Cerebellar nuclear complex (tissue), 1 donor: Measurements from ENCODE around the gene CSK.

ENCODE experiments used
- DNase-seq, 2 experiments: peaks; one replicate each; lab custom pipeline; 2025; lab: John Stamatoyannopoulos, UW

CSK gene

DNA sequence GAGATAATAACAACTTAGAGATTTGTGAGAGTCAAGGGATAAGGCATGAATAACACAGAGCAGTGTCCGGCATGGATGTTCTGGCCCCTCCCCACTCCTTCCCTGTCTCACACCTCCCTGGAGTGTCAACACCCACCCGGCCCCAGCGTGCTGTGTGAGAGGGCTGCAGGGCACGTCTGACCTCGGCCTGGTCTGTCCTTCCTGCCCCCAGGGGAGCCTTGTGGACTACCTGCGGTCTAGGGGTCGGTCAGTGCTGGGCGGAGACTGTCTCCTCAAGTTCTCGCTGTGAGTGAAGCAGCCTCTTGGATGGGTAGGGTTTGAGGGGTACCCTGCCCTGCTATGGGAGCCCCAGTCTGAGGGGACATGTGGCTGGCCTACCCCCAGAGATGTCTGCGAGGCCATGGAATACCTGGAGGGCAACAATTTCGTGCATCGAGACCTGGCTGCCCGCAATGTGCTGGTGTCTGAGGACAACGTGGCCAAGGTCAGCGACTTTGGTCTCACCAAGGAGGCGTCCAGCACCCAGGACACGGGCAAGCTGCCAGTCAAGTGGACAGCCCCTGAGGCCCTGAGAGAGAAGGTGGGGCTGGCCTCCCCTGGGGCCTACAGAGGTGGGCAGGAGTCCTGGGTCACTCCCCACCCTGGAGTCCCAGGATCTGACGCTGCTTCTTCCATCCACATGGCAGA lies 19.6 kb downstream of the CSK start:
- DNase-seq: no peak

DNA sequence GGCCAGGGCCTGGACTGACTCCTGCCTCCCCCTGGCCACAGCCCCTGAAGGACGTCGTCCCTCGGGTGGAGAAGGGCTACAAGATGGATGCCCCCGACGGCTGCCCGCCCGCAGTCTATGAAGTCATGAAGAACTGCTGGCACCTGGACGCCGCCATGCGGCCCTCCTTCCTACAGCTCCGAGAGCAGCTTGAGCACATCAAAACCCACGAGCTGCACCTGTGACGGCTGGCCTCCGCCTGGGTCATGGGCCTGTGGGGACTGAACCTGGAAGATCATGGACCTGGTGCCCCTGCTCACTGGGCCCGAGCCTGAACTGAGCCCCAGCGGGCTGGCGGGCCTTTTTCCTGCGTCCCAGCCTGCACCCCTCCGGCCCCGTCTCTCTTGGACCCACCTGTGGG lies 20.4 kb downstream of the CSK start:
- DNase-seq: no peak

DNA sequence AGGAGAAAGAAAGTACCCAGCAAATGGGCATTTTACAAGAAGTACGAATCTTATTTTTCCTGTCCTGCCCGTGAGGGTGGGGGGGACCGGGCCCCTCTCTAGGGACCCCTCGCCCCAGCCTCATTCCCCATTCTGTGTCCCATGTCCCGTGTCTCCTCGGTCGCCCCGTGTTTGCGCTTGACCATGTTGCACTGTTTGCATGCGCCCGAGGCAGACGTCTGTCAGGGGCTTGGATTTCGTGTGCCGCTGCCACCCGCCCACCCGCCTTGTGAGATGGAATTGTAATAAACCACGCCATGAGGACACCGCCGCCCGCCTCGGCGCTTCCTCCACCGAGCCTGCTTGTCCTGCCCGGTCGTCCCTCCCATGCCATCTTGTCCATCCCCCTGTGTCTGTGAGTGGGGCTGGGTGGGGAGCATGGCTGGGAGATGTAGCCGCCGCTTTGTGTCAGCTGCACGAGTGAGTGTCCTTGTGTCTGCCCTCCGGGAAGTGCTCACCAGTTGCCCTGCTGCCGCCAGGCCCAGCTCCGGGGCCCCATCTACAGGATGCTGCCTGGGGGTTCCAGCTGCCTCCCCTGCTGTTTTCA lies 21.1 kb downstream of the CSK start:
- DNase-seq: no peak

DNA sequence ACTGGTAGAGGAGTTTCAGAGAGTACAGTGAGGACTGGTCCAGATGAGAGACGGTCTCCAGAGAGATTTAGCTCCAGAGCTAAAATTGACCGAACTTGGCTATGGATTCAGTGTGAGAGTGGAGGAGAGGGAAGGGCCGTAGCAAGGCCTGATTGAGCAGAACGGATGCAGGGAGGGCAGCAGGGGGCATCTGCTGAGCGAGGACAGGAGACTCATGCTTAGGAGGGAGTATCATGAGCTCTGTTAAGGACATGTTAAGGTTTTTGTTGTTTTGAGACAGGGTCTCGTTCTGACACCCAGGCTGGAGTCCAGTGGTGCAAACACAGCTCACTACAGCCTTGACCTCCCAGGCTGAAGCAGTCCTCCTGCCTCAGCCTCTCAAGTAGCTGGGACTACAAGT lies 23.1 kb downstream of the CSK start:
- no peak for DNase-seq

DNA sequence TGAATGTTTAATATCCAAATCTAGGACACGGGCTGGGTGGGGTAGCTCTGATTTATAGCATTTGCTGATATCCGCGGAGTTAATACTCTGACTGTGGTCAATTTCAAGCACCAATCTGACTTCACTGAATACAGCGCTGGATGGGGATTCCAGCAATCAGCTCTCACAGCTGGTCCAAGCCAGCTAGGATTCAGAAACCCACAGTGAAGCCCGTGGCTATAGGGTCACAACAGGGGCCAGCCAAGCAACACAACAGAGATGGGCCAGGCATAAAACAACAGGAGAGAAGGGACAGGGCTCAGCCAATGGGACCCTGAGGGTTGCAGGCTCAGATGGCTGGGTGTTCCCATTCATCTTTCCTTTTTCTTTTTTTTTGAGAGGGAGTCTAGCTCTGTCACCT lies 25.4 kb downstream of the CSK start:
- DNase-seq: no peak

DNA sequence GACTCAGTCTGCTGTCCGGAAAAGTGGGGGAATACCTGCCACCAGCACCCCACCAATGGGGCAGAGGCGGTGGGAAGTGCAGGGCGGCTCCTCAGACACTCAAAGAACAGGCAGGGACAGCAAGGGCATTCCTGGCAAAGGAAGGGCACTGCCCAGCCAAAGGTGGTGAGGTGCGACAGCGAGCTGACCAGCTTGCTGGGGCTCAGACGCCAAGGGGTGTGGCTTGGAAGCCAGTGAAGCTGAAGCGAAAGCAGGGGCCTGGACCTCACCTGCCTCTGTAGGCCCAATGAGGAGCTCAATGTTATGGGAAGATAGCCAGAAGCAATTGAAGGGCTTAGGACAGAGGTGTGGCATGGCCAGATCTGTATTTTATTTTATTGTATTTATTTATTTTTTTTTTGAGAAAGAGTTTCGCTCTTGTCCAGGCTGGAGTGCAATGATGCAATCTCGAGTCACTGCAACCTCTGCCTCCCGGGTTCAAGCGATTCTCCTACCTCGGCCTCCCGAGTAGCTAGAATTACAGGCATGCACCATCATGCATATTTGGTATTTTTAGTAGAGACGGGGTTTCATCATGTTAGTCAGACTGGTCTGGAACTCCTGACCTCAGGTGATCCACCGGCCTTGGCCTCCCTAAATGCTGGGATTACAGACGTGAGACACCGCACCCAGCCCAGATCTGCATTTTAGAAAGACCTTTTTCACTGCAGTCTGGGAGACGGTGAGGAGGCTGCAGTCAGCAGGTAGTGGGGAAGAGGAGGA lies 26.4 kb downstream of the CSK start:
- DNase-seq: no peak

DNA sequence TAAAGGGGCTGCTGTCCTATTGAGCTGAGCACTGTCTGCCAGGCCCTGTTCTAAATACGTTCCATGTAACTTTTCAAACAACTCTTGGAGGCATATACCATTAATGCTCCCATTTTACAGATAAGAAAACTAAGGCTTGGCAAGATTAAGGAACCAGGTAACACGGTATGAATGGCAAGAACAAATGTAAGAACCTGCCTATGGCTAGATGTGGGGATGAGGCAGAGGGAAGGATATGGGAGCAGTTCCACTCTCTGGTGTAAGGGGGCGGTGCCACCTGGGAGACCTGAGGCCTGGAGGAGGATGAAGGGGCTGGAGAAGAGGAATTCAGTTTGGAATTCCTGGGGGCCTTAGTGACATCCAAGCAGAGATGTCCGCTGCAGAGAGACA lies 27.0 kb downstream of the CSK start:
- DNase-seq: no peak

DNA sequence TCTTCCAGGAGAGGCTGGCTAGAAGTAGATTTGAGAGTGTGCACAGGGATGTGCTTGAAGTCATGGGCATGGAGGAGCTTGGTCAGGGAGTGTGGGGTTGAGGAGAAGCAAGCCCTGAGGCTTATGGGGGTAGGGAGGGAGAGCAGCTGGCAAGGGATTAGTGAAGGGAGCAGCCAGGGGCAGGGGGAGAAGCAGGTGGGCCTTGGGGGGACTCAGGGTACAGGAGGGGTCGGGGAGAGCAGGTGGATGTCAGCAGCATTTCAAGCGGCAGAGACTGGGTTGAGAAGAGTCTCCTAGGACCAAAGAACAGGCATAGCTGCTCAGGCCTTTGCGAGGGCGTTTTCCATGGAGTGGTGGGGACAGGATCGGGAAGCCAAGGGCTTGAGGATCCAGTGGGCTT lies 27.4 kb downstream of the CSK start:
- no peak for DNase-seq

DNA sequence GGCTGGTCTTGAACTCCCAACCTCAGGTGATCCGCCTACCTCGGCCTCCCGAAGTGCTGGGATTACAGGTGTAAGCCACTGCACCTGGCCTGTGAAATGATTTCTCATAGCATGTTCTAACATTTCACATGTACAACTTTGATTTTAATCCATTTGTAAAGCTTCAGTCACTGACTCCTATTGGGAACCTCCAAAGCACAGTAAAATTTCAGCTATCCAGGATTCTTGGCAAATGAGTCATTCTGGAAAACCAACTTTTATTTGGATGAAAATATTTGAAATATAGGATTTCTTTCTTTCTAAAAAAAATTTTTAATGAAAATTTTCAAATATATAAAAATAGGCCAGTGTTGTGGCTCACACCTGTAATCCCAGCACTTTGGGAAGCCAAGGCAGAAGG lies 28.1 kb downstream of the CSK start:
- DNase-seq: no peak

DNA sequence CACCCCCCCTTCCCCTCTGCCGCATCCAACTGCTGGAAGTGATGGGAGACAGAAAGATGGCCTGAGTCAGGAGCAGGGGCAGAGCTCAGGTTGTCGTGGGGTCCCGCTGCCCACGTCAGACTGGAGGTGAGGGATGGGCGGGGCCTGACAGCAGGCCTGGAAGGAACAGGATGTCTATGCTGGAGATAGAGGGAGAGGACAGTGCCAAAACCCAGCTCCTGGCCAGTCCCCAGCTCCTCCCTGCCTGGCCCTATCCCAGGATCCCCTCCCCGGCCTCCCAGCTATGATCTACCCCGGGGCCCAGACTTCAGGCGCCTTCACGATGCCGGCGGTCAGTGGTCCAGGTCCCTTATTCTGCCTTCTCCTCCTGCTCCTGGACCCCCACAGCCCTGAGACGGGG lies 30.7 kb downstream of the CSK start, which contains the start of gene LMAN1L:
LMAN1L (plus strand) TSS at position 303 of the 400 bp plus-strand sequence; CDS start at position 323, 20 bp downstream.
- no peak for DNase-seq

DNA sequence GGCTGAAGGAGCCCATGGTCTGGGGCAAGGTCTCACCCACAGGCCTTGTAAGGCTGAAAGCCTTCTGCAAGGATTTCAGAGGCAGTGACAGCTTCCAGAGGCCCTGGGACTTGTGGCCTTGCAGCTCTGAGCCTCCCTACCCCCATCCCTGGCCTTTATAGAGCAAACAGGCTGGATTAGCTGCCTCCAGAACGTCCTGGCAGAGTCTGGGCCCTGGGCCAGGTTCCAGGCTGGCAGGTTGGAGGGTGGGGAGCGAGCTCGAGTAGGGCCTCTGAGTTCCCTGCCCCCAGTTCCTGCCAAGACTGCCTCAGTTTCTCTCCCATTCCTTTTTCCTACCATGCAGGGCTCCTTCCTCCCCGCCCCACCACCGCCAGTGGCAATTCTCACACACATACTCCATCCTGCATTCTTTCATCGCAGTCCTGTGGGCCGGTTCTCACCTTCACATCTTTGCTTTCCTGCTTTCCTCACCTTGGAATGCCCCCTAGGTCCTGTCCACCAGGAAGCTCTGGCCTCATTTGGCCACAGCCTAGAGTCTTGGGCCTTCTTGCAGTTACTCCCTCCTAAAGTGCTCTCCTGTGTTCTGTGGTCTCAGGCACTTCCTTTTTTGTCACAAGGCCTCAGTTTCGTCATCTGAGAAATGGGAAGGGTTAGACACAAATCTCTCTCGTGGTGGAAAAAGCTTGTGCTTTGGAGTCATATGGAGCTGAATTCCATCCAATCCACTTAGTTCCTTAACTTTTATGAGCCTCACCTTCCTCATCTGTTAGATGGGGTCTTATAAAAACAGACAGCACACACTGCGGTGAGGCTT lies 33.4 kb downstream of the CSK start:
- peak in 1 of 2 experiments; percentile 27 for DNase-seq

DNA sequence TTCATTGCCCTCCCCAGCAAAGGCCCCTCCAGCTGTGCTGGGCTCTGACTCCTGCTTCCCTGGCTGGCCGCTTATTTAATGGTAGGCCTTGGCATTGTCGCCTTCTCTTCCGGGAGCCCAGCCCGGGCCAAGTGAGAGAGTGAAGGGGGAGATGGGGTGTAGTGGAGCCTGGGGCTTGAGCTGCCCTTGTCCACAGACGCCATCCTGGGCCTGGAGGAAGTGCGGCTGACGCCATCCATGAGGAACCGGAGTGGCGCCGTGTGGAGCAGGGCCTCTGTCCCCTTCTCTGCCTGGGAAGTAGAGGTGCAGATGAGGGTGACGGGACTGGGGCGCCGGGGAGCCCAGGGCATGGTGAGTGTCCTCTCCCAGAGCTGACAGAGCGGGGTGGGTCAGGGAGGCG lies 34.1 kb downstream of the CSK start:
- no peak for DNase-seq

DNA sequence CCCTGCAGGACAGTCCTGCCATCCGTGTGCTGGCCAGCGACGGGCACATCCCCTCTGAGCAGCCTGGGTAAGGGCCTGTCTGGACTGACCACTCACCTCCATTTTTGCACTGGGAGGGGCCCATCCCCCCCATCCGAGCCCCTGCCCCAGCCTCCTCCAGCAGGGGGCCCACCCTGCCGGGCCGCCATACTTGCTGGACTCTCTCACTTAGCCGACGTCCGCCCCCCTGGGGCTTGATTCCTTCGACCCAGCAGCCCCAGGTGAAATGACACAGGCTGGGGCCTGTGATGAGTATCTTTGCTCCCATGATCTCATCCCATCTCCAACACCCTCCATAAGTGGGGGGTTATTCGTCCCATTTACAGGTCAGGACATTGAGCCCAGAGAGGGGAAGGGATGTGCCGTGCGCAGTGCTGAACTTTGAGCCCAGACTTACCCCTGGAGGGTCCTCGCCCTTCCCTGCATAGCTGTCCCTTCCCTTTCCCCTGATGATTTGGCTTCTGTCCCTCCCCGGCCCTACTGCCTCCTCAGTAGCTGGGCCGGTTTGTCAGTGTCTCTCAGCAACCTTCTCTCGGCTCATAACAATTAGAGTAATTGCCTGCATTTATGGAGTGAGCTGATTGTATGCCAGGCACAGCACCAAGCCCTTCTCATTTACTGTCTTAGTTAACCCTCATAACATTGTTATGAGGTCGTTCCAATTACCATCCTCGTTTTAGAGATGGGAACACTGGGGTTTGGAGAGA lies 34.9 kb downstream of the CSK start:
- DNase-seq: no peak

DNA sequence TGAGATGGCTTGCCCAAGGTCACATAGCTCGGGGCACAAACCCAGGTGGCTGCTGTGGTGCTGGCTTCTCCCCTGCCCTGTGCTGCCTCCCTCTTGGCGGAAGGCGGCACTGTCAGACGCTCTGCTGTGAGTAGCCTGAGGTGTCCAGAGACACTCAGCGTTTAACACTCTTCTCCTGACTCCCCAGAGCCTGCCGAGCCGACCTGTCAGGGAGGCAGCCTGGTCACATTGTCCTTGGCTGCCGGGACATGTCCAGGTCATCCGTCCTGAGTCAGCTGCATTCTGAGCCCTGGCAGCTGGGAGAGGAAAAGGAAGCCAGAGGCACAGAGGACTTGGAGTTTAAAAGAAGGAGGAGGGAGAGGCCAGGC lies 35.5 kb downstream of the CSK start:
- no peak for DNase-seq

DNA sequence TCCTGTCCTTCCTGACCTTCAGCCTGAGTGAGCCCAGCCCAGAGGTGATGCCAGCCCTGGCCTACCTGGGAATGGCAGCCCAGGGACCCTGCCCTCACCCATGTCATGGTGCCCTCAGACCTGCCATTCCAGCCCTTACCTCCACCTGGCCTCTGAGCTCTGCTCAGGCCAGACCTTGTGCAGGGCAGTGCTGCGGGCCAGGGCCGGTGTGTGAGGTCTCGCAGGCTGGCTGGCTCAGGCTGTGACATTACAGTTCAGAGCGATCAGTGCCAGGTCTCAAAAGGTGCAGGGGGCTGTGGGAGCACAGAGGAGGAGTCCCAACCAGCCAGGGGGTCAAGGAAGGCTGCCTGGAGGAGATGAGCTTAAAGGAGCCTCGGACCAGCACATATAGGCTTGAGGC lies 38.2 kb downstream of the CSK start:
- no peak for DNase-seq

DNA sequence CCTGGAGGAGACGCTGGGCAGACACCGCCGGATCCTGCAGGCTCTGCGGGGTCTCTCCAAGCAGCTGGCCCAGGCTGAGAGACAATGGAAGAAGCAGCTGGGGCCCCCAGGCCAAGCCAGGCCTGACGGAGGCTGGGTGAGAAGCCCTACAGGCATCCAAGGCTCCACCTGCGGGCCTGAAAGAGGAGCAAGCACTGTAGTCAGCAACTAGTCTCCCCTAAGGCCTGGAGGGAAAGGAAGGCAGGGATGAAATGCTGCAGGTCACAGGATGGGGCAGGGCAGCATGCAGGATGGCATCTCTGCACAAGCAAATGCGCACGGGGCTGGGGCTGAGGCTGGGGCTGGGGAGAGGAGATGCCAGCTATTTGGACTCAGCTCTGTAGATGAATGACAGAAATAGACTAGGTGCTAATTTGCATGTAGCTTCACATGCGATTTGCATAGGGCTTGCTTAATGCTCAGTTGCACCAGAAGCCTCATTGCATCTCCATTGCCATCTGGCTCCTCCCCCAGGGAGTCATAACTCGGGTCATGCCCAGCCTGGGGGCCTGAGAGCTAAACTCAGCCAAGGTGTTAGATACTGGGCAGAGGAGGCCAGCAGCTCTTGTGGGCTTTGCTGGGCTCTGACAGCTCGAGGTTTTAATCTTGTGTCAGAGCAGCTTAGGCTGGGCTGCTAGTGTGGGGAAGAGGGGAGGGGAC lies 39.4 kb downstream of the CSK start:
- no peak for DNase-seq

DNA sequence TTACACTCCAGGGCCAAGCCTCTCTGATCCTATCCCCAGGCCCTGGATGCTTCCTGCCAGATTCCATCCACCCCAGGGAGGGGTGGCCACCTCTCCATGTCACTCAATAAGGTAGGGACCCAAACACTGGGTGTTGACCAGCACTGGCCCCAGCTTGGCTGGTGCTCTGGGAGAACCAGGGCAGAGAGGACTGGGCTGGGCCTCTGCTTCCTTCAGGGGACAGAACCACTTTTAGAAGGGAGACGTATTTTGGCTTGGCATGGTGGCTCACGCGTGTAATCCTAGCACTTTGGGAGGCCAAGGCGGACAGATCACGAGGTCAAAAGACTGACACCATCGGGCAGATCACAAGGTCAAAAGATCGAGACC lies 39.9 kb downstream of the CSK start:
- no peak for DNase-seq

DNA sequence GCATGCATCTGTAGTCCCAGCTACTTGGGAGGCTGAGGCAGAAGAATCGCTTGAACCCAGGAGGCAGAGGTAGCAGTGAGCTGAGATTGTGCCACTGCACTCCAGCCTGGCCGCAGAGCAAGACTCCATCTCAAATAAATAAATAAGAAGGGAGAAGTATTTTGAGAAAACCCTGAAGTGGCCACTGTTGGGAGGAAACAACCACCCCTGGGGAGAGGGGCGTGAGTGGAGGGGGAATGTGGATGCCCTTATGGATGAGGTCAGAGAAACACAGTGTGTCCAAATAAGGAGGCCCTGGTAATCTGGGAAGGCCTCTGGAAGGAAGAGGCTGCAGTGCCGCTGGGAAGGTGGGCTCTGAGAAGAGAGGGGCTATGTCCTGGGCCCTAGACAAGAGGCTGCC lies 40.4 kb downstream of the CSK start:
- no peak for DNase-seq

DNA sequence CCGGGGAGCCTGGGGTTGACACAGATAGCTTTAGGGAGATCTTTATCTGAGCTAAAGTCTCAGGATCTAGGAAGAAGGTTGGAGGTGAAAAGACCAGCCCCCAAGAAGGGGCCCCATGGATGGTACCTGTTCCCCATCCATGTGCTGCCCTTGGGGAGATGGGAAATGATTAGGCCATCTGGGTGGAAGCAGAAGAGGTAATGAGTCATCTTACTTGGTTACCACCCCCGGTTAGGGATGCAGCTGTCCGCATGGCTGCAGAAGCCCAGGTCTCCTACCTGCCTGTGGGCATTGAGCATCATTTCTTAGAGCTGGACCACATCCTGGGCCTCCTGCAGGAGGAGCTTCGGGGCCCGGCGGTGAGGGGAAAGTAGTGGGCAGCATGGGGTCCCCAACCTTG lies 41.4 kb downstream of the CSK start:
- DNase-seq: no peak

DNA sequence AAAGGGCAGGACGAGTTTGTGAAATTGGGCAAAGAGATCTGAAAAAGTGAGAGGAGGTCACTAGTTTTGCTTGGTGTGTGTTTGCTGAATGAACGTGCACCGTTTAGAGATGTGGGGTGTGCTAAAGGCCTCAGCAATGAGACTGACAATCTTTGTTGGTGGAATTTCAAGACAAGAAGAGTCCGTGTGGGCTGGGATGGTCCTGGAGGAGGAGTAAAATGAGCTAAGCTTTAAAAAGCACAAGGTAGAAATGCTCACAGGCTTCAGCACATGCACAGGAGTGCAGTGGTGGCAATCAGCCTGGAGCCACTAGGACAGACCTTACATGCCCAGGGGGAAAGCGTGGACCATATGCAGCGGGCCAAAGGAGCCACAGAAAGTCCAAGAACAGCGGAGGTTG lies 43.1 kb downstream of the CSK start:
- DNase-seq: no peak

DNA sequence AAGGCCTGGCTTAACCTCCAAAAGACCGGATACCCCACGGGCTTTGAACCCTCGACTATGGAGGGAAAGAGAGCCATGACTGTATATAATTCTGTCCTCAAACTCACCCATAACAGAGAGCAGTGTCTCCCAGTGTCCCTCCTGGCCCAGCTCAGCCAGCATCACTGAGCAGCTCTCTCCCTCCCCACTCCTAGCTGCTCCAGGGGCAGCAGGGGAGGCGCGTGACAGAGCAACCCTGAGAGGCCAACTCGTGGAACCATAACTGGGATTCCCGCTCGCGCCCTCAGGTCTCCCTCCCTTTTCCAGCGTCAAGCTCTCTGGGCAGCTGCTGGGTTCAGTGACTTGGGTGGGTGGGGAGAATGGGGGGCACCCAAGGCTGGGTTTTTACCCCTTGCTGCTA lies 44.0 kb downstream of the CSK start:
- DNase-seq: no peak
